Stimulated activated CD8-positive, alpha-beta memory T cell treated with anti-CD3 and anti-CD28 coated beads, Interleukin-7, amount 100 ng/mL, for 1 hour (primary cell): ENCODE results near the gene ABTB2.

Source experiments
- DNase-seq, 2 donors: peaks; one replicate each; pipeline ENCODE4 v3.0.0-alpha.2; 2020; ENCODE audit warnings: low read depth in 2 of 2

The ABTB2 gene

DNA sequence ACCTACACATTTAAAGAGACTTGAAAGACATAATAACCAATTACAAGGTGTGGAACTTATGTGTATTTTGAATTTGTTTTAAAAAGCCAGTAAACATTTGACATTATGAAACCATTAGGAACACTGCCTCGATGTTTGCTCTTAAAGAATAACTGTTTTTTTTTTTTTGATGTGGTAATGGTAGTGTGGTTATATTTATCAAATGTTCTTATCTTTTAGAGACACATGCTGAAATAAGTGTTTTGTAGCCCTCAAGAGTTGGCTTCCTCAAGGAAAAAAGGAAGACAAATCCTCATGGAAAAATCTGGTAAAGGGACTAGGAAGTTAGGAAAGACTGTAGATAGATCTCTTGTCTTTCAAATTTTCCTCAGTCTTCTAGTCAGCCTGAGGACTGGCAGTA lies 2.2 kb upstream of the ABTB2 start:
- DNase-seq: no peak

DNA sequence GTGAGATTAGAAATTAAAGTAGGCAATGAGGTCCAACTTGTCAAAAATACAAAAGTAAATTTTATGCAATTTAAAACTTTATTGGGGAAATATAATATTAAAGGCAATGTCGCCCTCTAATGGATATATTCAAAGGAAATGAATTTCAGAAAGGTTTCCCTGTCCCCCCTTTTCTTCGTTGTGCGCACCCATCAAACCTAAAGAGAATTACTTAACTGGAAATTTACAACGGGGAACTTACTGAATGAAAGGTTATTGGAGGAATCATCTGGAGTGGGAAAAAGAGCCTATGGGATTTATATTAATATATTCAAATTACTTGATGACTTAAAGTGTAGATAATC lies 1.7 kb upstream of the ABTB2 start:
- DNase-seq: no peak

DNA sequence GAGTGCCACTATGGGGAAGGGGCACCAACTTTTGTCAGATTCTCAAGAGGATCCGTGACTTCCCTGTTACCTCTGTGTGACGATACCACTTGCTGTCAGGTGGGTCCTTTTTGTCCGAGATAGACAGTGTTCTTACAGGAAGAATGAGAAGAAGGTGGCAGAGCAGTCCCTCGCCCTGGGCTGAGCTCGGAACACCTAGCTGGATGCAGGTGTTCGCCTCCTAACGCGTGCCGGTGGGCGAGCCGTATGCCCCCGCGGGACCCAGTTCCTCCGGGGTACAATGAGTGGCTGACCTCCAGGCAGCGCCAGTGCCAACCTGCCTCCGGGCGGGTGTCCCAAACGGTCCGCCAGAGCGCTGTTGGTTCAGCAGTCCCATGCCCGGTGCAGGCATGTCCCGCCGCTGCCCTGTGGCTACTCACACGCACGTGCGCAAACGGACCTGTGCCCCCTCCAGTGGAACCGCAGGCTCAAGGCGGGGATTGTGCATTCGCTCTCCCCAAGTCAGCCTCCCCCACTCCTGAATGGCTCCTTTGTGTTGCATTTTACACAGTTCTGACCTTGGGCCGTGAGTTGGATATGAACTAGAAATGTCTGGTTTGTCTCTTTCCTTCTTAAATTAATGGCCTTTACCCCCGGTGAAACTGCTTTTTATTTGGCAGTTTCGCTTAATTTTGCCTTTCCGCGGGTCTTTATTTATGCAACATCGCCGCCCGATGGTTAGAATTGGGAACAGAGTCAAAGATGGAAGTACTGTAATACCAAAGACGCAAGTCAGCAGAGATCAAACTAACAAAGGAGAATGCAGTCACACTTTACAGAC lies 1.1 kb upstream of the ABTB2 start:
- DNase-seq: peak; percentile 45 to 49

DNA sequence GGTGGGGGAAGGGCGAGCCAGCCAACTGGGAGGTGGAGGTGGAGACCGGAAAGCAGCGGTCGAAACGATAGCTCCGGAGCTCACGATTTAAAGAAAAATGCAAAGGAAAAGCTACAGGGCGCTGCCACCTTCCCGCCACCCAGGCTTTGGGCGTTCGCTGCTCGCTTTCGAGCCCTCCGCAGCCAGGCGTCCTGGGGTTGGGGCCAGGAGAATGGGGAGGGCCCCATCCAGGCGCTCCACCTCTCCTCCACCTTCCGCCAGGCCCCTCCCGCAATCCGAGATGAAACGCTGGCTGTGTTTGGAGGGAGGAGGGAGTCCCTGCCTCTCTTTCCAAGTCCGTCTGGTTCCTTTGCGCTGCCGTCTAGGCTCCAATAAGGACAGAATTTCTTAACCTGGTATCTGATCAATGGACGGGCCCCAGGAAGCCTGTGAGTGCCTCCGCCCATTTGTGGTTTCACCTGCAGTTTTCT lies 483 bp upstream of the ABTB2 start:
- no peak for DNase-seq

DNA sequence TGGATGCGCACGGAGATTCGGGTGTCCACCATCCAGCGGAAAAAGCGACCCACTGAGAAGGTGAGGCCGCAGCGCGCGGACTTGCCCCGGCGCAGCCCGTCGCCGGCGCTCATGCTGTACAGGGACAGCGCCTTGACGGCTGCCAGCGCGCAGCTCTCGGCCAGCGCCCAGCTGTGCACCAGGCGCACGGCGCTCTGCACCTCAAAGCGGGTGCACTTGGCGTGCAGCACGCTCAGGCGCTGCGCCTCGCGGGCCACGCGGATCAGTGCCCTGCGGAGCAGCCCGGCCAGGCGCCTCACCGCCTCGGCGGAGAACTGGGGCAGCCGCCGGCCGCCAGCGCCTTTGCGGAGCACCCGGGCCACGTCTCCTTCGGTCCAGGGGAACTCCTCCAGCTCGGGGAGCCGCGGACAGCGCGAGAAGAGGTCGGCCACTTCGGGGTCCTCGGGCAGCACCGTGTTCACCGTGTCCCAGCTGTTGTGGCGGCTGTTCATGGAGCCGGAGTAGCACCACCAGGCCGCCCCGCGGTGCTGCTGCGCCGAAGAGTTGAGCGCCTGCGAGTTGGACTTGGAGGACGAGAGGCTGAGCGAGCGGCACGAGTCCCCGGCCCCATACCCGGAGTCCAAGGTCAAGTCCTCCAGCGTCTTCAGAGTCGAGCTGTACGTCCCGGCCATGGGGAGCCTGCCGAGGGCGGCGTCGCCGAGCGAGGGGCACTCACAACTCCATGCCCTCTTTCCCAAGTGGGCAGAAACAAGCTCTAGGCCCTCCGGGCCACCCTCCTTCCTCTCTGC lies 703 bp downstream of the ABTB2 start:
- DNase-seq: peak in 1 of 2 donors; percentile 9

DNA sequence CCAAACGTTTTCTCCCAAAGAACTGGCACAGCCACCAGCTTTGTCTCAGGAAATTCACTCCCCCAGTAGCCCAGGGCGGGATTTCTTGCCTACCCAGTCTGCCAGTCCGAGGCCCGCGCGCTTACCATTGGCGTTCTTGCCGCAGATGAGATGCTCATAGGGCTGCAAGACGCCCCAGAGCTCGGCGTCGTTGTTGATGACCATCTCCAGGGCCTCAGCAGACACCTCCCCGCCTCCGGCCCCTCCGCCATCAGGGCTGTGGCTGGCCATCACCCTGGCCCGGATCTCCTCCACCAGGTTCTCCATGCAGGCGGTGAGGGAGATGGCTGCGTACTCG lies 1.3 kb downstream of the ABTB2 start:
- DNase-seq: no peak

DNA sequence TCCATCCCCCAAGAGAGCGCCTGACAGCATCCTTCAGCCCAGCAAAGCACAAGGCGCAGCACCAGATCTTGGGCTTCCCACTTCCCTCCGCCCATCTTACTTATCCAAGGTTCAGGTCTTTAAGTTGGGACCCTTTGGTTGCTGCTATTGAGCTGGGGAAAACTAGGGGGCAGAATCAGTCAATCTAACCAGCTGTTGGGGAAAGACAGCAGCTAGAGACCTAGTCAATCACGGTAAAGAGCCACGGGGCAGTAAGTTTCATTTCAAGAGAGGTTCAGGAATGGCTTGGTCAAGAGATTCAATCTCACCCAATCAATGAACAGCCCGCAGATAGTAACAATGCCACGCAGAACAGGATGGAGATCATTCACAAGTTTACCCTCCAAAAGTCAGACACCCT lies 1.7 kb downstream of the ABTB2 start:
- no peak for DNase-seq

DNA sequence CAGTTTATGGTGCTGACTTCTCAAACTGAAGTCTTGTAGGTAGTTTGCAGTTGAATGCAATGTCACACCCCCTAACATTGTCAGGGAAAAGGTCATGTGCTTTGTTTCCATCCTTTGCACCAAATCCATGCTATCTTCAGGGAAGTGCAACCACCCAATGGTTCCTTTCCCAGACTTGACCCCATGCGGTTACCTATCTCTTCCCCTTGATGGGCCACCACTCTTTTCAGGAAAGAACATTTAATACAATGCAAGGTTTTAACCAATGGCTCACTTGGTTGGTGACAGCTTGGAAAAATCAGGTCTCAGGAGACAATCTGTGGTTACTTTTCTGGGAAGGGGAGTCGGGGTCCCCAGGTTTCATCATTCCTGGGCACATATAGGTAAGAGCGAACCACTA lies 2.1 kb downstream of the ABTB2 start:
- no peak for DNase-seq

DNA sequence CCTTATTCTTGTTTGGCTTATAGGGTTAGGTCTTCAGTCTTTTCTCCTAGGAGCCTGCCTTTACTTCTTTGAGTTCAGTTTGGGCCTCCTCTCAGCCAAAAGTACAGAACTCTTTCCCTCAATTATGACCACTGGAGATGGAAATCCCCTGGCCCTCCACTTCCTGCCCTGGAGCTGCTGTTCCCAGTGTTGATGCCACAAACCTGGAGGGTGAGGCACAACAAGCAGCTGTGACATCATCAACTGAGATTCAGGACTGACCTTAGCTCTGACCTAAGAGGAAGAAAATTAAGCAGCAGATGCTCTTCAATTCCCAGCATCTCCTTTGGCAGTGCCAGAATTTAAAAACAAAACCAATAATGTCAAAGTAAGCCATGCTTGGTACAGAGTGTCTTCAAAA lies 3.0 kb downstream of the ABTB2 start:
- DNase-seq: no peak

DNA sequence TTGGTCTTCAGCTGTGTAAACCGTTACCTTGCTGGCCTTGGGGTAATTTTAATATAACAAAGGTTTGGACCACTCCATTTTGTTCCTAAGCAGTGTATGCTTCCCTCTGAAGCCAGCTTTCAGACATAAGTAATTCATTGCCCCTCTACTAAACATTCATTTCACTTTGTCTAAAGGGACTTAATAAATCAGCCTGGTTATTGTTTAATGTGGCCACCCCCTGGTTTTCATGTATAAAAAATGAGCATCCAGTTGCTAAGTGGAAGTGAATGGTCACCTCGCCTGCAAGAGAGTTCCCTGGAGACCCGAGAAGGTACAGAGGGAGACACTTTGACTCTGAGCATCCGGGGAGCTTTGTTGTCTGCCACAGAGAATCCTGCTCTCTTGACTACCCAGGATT lies 3.9 kb downstream of the ABTB2 start:
- DNase-seq: no peak

DNA sequence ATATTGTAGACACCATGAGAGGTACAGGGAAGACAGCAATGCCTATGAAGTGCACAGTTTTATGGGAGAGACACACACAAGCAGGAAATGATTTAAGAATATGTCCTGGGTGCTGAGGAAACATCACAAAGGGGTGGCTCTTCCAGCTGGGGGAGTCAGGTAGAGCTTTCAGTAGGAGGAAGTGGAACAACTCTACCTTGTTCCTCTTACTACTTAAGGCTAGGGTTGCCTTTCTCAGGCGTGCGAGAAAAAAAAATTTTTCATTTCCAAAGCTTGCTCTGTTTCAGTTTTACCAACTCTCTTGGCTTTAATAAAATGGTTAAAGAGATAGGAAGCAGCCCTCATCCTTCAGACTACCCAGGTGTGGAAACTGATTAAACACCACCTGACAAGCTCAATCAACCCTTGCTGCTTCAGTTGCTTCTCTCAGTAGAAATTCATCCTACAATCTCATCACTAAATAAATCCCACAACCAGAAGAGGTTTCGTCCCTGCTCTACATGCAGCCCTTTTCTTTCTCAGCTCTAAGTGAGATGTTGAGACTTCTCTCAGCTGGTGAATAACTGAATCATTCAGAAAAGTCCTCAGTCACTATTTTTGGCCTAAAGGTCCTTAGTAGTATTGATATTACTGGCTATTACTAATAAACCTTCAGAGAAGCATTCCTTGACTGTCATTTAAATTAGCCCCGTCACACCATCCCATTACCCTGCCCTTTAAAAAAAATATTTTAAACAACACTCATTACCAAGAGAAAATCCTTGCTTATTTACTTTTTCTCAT lies 5.9 kb downstream of the ABTB2 start:
- DNase-seq: no peak

DNA sequence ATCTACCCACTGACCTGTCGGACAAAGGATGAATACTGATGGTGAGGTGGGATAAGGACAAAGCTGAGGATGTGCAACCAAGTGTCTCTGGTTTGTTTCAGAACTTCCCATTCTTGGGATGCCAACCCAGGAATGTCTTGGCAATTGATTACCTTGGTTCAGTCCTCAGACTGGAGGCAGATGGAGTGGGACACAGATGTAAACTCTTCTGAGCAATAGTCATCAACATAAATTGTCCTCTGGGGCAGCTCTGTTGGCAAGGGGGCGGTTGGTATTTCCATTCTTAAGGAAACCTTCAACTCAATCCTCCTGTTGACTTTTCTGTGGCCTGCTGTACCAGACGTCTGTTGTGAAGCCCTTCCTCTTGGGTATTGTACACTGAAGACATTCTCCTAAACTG lies 6.8 kb downstream of the ABTB2 start:
- no peak for DNase-seq

DNA sequence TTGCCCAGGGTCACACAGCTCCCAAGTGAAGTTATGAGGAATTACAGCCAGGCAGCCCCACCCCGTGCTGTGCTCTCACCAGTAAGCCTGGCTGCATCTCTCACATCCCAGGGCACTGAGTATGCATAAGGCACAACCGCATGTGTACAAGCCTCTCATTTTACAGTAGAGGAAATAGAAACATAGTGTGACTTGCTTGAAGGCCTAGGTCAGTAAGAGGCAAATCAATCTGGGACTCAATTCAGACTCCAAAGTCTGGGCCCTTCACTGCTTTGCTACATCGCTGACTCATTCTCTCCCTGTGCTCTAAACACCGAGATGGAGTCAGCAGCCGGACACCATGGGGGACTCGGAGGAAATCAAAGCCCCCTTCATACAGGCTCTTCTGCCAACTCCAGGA lies 7.9 kb downstream of the ABTB2 start:
- DNase-seq: no peak

DNA sequence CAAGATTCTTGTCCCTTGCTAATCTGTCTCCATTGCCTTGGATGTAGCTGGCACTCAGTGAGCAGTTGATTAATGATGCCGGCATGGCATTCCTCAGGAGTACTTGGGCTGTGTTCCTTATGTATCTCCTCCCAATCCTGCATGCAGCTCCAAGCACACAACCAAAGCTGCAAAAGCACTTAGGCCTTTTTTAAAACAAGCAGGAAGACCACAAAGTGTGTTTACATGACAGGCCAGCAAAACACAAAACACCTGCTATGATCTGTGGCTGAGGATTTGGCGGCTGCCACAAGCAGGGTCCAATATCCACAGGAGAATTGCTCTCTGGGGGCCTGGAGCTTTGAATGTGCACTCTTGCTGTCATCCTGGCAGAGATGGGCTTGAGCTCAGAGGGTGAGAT lies 8.9 kb downstream of the ABTB2 start:
- DNase-seq: no peak

DNA sequence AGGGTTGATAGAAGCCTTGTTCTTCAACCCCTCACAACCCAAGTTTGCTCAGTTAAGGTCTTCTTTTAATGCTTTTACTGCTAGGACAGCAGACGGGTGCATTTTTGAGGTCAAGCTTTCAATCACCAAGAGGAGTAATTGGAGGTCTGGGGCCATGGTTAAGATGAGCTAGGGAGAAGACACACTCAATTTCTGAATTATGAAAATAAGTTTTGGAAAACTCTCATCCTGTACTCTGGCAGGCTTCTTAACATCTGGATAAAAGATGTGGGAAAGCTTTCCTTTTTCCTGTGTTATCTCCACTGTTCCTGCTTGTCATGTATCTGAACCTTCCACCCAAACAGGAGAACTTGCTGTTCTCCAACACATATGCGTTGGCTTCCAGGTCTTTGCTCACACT lies 9.7 kb downstream of the ABTB2 start:
- no peak for DNase-seq

DNA sequence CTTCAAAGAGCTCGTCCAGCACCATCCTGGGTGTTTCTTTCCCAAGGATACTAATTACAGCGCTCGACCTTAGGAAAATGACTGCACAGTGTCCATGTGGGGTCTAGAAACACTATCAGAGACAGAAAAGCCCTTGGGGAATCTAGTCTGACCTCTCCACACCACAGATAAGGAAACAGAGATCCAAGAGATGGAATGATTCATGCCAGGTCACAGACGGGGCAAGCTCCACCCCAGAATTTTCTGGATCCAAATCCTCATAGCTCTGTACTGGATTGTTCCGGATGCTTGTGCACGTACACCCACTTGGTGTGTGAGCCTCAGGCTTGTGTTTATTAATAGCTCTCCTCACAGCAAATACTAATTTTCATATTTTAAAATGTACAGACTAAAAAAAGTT lies 11.3 kb downstream of the ABTB2 start:
- no peak for DNase-seq

DNA sequence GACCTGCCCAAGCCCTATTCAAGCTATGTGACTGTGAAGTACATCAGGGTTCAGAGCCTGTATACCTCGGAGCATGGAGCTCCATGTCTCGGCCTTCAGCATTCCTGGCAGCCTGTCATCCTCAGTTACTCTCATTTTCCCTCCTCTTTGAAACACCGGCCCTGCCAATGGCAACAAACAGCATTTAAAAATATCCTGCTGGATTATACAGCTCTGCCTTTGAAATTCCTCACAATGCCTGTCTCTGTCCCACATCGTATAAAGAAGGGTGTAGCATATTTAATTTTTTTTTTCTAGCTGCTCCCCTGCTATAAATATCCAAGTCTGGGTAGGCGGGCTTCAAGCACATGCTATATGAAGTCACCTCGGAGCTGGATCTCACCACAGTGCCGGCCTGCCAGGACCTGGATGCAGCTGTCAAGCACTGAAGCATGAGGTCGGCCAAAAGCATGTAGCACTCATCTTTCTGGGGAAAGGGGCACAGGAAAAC lies 11.8 kb downstream of the ABTB2 start:
- DNase-seq: no peak

DNA sequence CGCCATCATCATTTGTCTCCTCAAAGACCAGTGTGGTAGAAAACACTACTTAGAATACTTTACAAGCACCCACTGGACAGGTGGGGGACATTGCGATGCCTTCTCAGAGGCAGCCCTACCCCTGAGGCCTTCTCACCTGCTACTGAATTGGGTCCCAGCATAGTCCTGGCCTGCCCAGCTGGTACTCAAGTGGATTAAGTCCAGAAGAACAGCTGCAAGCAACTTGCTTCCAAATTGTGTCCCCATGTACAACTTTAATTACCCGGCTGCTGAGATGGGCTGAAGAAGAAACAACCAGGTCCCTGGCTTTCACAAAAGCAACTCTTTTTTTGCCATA lies 12.3 kb downstream of the ABTB2 start:
- no peak for DNase-seq

DNA sequence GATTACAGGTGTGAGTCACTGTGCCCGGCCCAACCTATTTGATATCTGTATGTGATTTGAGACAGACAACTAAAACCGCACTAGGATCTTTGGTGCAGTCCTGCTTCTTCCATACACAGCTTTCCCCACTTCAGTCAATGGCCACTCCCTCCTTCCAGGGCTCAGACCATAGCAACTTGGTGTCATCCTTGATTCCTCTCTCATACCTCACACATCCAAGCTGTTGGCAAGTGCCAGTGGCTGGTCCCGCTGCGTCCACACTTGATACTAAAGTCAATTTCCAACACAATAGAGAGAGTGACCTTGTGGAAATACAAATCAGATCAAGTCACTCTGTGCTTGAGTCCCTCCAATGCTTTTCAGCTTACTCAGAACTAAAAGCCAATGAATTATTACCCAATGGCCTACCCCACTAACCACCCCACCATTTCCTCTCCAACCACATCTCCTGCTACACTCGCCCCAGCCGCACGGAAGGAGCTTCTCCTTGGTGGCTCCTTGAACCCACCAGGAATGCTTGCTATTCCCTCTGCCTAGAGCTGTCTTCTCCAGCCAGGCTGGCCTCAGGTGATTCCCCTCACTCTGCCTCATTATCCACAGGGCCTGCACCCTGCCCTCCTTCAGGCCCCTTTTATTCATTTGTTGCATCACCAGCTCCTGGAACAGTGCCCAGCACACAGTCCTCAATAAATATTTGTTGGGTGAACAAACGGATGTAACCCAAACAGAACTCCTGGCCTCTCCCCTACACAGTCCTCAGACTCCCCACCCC lies 12.9 kb downstream of the ABTB2 start:
- no peak for DNase-seq

DNA sequence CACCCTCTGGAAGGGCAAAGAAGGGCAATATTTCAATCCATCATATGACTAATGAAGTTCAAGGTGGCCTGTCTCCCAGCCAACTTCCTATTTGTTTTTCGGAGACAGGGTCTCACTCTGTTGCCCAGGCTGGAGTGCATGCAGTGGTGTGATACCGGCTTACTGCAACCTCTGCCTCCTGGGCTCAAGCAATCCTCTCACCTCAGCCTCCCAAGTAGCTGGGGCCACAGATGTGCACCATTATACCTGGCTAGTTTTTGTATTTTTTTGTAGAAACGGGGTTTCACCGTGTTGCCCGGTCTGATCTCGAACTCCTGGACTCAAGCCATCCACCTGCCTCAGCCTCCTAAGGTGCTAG lies 13.4 kb downstream of the ABTB2 start:
- DNase-seq: no peak

DNA sequence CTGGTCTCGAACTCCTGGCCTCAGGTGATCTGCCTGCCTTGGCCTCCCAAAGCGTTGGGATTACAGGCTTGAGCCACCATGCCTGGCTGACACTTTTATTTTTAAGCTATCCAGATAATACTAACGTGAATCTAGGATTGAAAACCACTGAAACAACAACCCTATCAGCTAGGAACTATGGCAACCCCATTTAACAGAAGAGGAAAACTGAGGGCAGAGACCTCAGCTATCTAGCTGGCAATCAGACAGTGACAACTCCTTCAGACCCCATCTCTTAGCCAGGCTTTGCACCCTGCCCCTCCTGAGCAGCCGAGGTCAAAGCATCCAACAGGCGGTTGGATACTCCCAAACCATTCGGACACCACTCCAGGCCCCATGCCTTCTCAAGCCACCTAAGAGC lies 14.1 kb downstream of the ABTB2 start:
- no peak for DNase-seq

DNA sequence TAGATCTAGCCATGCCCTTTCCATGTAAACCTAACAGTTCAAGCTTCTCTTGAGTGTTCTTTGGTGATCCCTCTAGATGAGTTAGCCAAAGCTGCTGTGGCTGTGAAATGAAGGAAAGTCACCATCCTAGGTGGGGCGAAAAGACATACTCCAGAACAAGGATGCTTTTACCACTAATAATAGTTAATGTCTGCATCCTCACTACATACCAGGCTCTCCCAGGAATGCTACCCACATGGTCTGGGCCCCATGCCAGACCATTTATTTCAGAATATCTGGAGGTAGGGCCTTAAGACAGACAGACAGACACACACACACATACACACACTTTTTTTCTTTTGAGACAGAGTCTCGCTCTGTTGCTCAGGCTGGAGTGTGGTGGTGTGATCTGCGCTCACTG lies 14.7 kb downstream of the ABTB2 start:
- DNase-seq: no peak
